H1 (cell line): ENCODE results near the gene PPP2R3C. TPM values are rescaled to one million over a fixed set of nuclear protein-coding genes. Genes with fewer than 3 reads are reported as not detected.

ENCODE experiments used
- CTCF ChIA-PET: fragments of 300-600 bp; sonication (Branson Sonifier 250); formaldehyde crosslinking; loops from one replicate; lab custom pipeline; 2021; ENCODE audit not compliant: partially characterized antibody; lab: Charles Lee
- POLR2A ChIA-PET: fragments of 300-600 bp; sonication (Branson Sonifier 250); formaldehyde crosslinking; loops from one replicate; lab custom pipeline; 2021; ENCODE audit warnings: inconsistent platforms; ENCODE audit not compliant: partially characterized antibody; lab: Charles Lee
- DNase-seq, 2 experiments: peaks; one replicate each; pipeline versions ENCODE4 v3.0.0 to v3.0.0-alpha.2; 2010 to 2022; ENCODE audit warnings: low spot score in 2 of 2, low read depth in 1 of 2, mixed read lengths in 1 of 2
- FAIRE-seq: peaks from 2 replicates; lab custom pipeline; 2011; peaks lifted over from hg19 to GRCh38; lab: Jason Lieb, UNC
- H2AFZ ChIP-seq: 2 replicates; pipeline ENCODE4 v1.8.1; 2012; ENCODE audit warnings: low read length, inconsistent platforms
- H2AK5ac ChIP-seq: 2 replicates; pipeline ENCODE4 v1.6.1; 2013; ENCODE audit warnings: low read depth, low read length
- H2BK120ac ChIP-seq: replicated peaks from 2 replicates; pipeline ENCODE3; 2013; ENCODE audit warnings: low read depth, low read length, inconsistent platforms
- H2BK12ac ChIP-seq: 2 replicates; pipeline ENCODE4 v1.6.1; 2013; ENCODE audit warnings: low read depth, low read length
- H2BK15ac ChIP-seq: 2 replicates; pipeline ENCODE4 v1.6.1; 2013; ENCODE audit warnings: low read length
- H2BK20ac ChIP-seq: 2 replicates; pipeline ENCODE4 v1.6.1; 2013; ENCODE audit warnings: low read length
- H2BK5ac ChIP-seq: 2 replicates; pipeline ENCODE4 v1.6.1; 2013; ENCODE audit warnings: low read depth, low read length
- H3K14ac ChIP-seq: 2 replicates; pipeline ENCODE4 v1.6.1; 2013; ENCODE audit warnings: inconsistent platforms; ENCODE audit not compliant: insufficient read length
- H3K18ac ChIP-seq: 2 replicates; pipeline ENCODE4 v1.6.1; 2013; ENCODE audit warnings: low read length; ENCODE audit errors: extremely low read depth
- H3K23ac ChIP-seq: 2 replicates; pipeline ENCODE4 v1.6.1; 2013; ENCODE audit warnings: inconsistent platforms; ENCODE audit not compliant: insufficient read length
- H3K23me2 ChIP-seq: 2 replicates; pipeline ENCODE4 v1.6.1; 2013; ENCODE audit warnings: low read depth, low read length
- H3K27ac ChIP-seq: 2 replicates; pipeline ENCODE4 v1.6.1; 2011; ENCODE audit warnings: low read depth, low read length, inconsistent platforms
- H3K27me3 ChIP-seq, 4 experiments: replicated peaks in 1 of 4; 1 replicate in 1 of 4; 2 replicates in 3 of 4; pipeline versions ENCODE4 v1.6.1 to v1.8.1; 2011 to 2013; ENCODE audit warnings: low read length in 3 of 4, mild to moderate bottlenecking in 3 of 4, inconsistent platforms in 2 of 4, mixed read lengths in 2 of 4, moderate library complexity in 1 of 4; ENCODE audit not compliant: control insufficient read depth in 3 of 4, insufficient read depth in 3 of 4; ENCODE audit errors: extremely low read depth in 1 of 4
- H3K36me3 ChIP-seq, 4 experiments: 2 replicates each; pipeline versions ENCODE4 v1.6.1 to v1.8.1; 2011 to 2013; ENCODE audit warnings: mild to moderate bottlenecking in 4 of 4, low read length in 3 of 4, moderate library complexity in 2 of 4, control low read depth in 1 of 4, inconsistent platforms in 1 of 4; ENCODE audit not compliant: insufficient read depth in 4 of 4, control insufficient read depth in 2 of 4
- H3K4ac ChIP-seq: replicated peaks from 2 replicates; pipeline ENCODE3; 2013; ENCODE audit warnings: low read length, low read depth, mixed read lengths, inconsistent platforms; ENCODE audit not compliant: insufficient read length
- H3K4me1 ChIP-seq, 4 experiments: replicated peaks in 1 of 4; 1 replicate in 1 of 4; 2 replicates in 3 of 4; pipeline versions ENCODE4 v1.6.1 to v1.8.1; 2011 to 2013; ENCODE audit warnings: low read length in 3 of 4, inconsistent platforms in 2 of 4, mixed read lengths in 1 of 4; ENCODE audit not compliant: insufficient read depth in 4 of 4, control insufficient read depth in 3 of 4
- H3K4me2 ChIP-seq, 2 experiments: 2 replicates each; pipeline versions ENCODE4 v1.6.1 to v1.8.1; 2011 to 2013; ENCODE audit warnings: low read depth in 2 of 2, low read length in 2 of 2, control low read depth in 1 of 2, inconsistent platforms in 1 of 2, mild to moderate bottlenecking in 1 of 2; ENCODE audit not compliant: insufficient read depth in 1 of 2
- H3K4me3 ChIP-seq, 4 experiments: fragments of 200-600, 300-600 bp in 1 of 4; sonication (generic), shearing (Covaris generic), sonication (Bioruptor Twin) in 1 of 4; 2 replicates each; pipeline versions ENCODE4 v1.5.1 to v1.8.1; 2011 to 2016; ENCODE audit warnings: low read length in 4 of 4, low read depth in 3 of 4, control low read depth in 2 of 4, inconsistent platforms in 2 of 4, mild to moderate bottlenecking in 2 of 4, mixed read lengths in 1 of 4, moderate library complexity in 1 of 4; ENCODE audit not compliant: insufficient read depth in 2 of 4; ENCODE audit errors: extremely low read depth in 1 of 4
- H3K56ac ChIP-seq: replicated peaks from 2 replicates; pipeline ENCODE3; 2013; ENCODE audit warnings: low read depth, mild to moderate bottlenecking, mixed read lengths, low read length, inconsistent platforms; ENCODE audit not compliant: insufficient read length
- H3K79me1 ChIP-seq: 2 replicates; pipeline ENCODE4 v1.6.1; 2013; ENCODE audit warnings: low read depth, low read length, control low read depth
- H3K79me2 ChIP-seq, 2 experiments: 2 replicates each; pipeline versions ENCODE4 v1.6.1 to v1.8.1; 2012 to 2013; ENCODE audit warnings: low read length in 2 of 2, mild to moderate bottlenecking in 2 of 2, inconsistent platforms in 1 of 2; ENCODE audit not compliant: insufficient read depth in 2 of 2, control insufficient read depth in 1 of 2
- H3K9ac ChIP-seq, 4 experiments: replicated peaks in 1 of 4; 1 replicate in 1 of 4; 2 replicates in 3 of 4; pipeline versions ENCODE4 v1.6.1 to v1.8.1; 2011 to 2013; ENCODE audit warnings: low read depth in 3 of 4, low read length in 3 of 4, control low read depth in 2 of 4, mild to moderate bottlenecking in 2 of 4, moderate library complexity in 2 of 4, inconsistent platforms in 1 of 4; ENCODE audit errors: extremely low read depth in 1 of 4
- H3K9me3 ChIP-seq, 2 experiments: 2 replicates each; pipeline versions ENCODE4 v1.6.1 to v1.8.1; 2012 to 2013; ENCODE audit warnings: mild to moderate bottlenecking in 2 of 2, moderate library complexity in 2 of 2, control low read depth in 1 of 2, inconsistent platforms in 1 of 2, low read depth in 1 of 2, low read length in 1 of 2, mixed read lengths in 1 of 2; ENCODE audit not compliant: insufficient read depth in 2 of 2
- H4K20me1 ChIP-seq, 2 experiments: replicated peaks in 1 of 2; 2 replicates each; pipeline versions ENCODE3 to v1.8.1; 2011 to 2013; ENCODE audit warnings: inconsistent platforms in 2 of 2, low read length in 2 of 2, mild to moderate bottlenecking in 1 of 2; ENCODE audit not compliant: insufficient read depth in 2 of 2, control insufficient read depth in 1 of 2
- H4K5ac ChIP-seq: 2 replicates; pipeline ENCODE4 v1.6.1; 2013; ENCODE audit warnings: low read length, low read depth, mixed read lengths, inconsistent platforms; ENCODE audit not compliant: insufficient read length
- H4K8ac ChIP-seq: 2 replicates; pipeline ENCODE4 v1.8.0; 2013; ENCODE audit warnings: mild to moderate bottlenecking, moderate library complexity, low read length, inconsistent platforms; ENCODE audit not compliant: insufficient read depth; ENCODE audit errors: extremely low read depth
- H4K91ac ChIP-seq: replicated peaks from 2 replicates; pipeline ENCODE3; 2013; ENCODE audit warnings: low read length, mixed read lengths, inconsistent platforms; ENCODE audit not compliant: insufficient read length
- ASH2L ChIP-seq: fragments of 200-600, 300-600 bp; sonication (generic); IDR thresholded peaks from one replicate; pipeline ENCODE4 v1.7.1; 2017; ENCODE audit warnings: low read length
- ATF3 ChIP-seq: IDR thresholded peaks from 2 replicates; pipeline ENCODE4 v1.6.1; 2011; ENCODE audit warnings: low read depth, mild to moderate bottlenecking, low read length; ENCODE audit not compliant: insufficient read depth
- CHD1 ChIP-seq: IDR thresholded peaks from 2 replicates; pipeline ENCODE4 v1.6.1; 2012; ENCODE audit warnings: low read depth, low read length, improper control_type of control experiment
- EP300 ChIP-seq, 2 experiments: IDR thresholded peaks; 1 replicate in 1 of 2; 2 replicates in 1 of 2; pipeline ENCODE4 v1.6.1; 2011 to 2012; ENCODE audit warnings: low read depth in 2 of 2, low read length in 2 of 2, mild to moderate bottlenecking in 2 of 2, borderline replicate concordance in 1 of 2, inconsistent platforms in 1 of 2, moderate library complexity in 1 of 2
- EZH2 ChIP-seq: fragments of 200-600 bp; sonication (generic); IDR thresholded peaks from 2 replicates; pipeline ENCODE4 v1.7.1; 2012; ENCODE audit warnings: low read depth, mild to moderate bottlenecking, moderate library complexity, low read length, inconsistent platforms; ENCODE audit not compliant: severe bottlenecking
- HDAC6 ChIP-seq: IDR thresholded peaks from one replicate; pipeline ENCODE4 v1.7.1; 2012; ENCODE audit warnings: low read depth, mild to moderate bottlenecking, inconsistent platforms, low read length, moderate library complexity
- JUND ChIP-seq: IDR thresholded peaks from 2 replicates; pipeline ENCODE4 v1.6.1; 2011; ENCODE audit warnings: mild to moderate bottlenecking, improper control_type of control experiment, low read length
- MAFK ChIP-seq: IDR thresholded peaks from 2 replicates; pipeline ENCODE4 v1.6.1; 2012; ENCODE audit warnings: low read depth, mild to moderate bottlenecking, improper control_type of control experiment, low read length
- POLR2A ChIP-seq, 2 experiments: IDR thresholded peaks; 1 replicate in 1 of 2; 2 replicates in 1 of 2; pipeline ENCODE4 v1.6.1; 2011; ENCODE audit warnings: low read depth in 2 of 2, low read length in 2 of 2, mild to moderate bottlenecking in 2 of 2; ENCODE audit errors: control extremely low read depth in 1 of 2
- RBBP5 ChIP-seq: IDR thresholded peaks from 2 replicates; pipeline ENCODE4 v1.7.1; 2012; ENCODE audit warnings: low read depth, mild to moderate bottlenecking, inconsistent platforms, low read length, moderate library complexity, borderline replicate concordance
- RXRA ChIP-seq: IDR thresholded peaks from 2 replicates; pipeline ENCODE4 v1.6.1; 2011; ENCODE audit warnings: low read depth, mild to moderate bottlenecking, low read length, moderate library complexity; ENCODE audit not compliant: insufficient read depth
- SAP30 ChIP-seq: fragments of 300-600 bp; sonication (generic); IDR thresholded peaks from 2 replicates; pipeline ENCODE4 v1.7.1; 2012; ENCODE audit warnings: low read length, moderate library complexity, mild to moderate bottlenecking, inconsistent platforms; ENCODE audit not compliant: insufficient read depth, insufficient replicate concordance
- SP1 ChIP-seq: IDR thresholded peaks from 2 replicates; pipeline ENCODE4 v1.6.1; 2011; ENCODE audit warnings: low read depth, low read length
- TCF12 ChIP-seq: IDR thresholded peaks from 2 replicates; pipeline ENCODE4 v1.6.1; 2011; ENCODE audit warnings: low read depth, mild to moderate bottlenecking, low read length
- ZNF274 ChIP-seq: IDR thresholded peaks from 2 replicates; pipeline ENCODE4 v1.7.0; 2012; ENCODE audit warnings: low read length, borderline replicate concordance; ENCODE audit errors: extremely low read depth
- WGBS, 2 experiments: shearing (Covaris generic) in 1 of 2; methylation state at CpG; one replicate each; pipeline versions ENCODE4 v1.1.6 to v1.1.7; 2013 to 2015; ENCODE audit warnings: low lambda C conversion rate in 2 of 2, mixed read lengths in 2 of 2, inconsistent platforms in 1 of 2, low coverage in 1 of 2, missing lambda C conversion rate in 1 of 2; ENCODE audit not compliant: insufficient replicate concordance in 2 of 2, insufficient coverage in 1 of 2, insufficient read length in 1 of 2; ENCODE audit errors: extremely low coverage in 1 of 2, missing lambda C conversion rate in 1 of 2; 5-methylcytosine and 5-hydroxymethylcytosine counted together
- polyA plus RNA-seq, 7 experiments: library from polyadenylated mRNA; depleted of rRNA in 3 of 7; stranded (reverse) in 5 of 7; unstranded in 2 of 7; fragments of >200 nt in 5 of 7; fragments of 200-250 nt in 2 of 7; gene quantifications; 1 replicate in 5 of 7; 2 replicates in 1 of 7; 4 replicates in 1 of 7; pipeline versions ENCODE4 v1.2.1 to v1.2.3, GENCODE V29; 2011 to 2013; ENCODE audit warnings: missing spikeins in 2 of 7, mixed read lengths in 2 of 7
- total RNA-seq: library from RNA; stranded (reverse); fragmentation: NEBNext Ultra II Directional; extraction: Animal tissue kit (Norgen Biotek cat#: 25700); gene quantifications from 2 replicates; pipeline ENCODE4 v1.2.1, GENCODE V29; 2021

PPP2R3C gene
- total and polyA plus RNA-seq, 2 of the 8 experiments (the other 6 are each of a cell fraction or from before 2014, with no cell fraction given), result 7.1 to 26.7 TPM

GRCh38 chr14:35167496-35167895, 45.7 kb upstream of the PPP2R3C start:
- Histone ChIP-seq H3K79me2 (no peaks in the 10 kb centered on the region), H3K27ac (no peak overlapping the region), H3K18ac (no peak overlapping the region), H3K4me2 (no peak overlapping the region), H3K23me2 (no peaks in the 10 kb centered on the region; the same call in 1 of the 2 replicates), H3K56ac (no peak overlapping the region), H2AFZ (no peak overlapping the region), H2BK5ac (no peak overlapping the region), H4K8ac (no peak overlapping the region), H3K9ac (no peak overlapping the region), H3K79me1 (no peaks in the 10 kb centered on the region), H2AK5ac (no peak overlapping the region), H3K14ac (no peak overlapping the region), H4K5ac (no peak overlapping the region), H2BK20ac (no peak overlapping the region), H3K4ac (no peak overlapping the region), H4K91ac (no peak overlapping the region), H2BK12ac (no peak overlapping the region), H3K27me3 (no peaks in the 10 kb centered on the region), H2BK15ac (no peak overlapping the region), H3K4me3 (no peak overlapping the region), H2BK120ac (no peak overlapping the region), H3K23ac (no peak overlapping the region), H3K36me3 (no peaks in the 10 kb centered on the region), H3K4me1 (no peaks in the 10 kb centered on the region), H3K9me3 (no peaks in the 10 kb centered on the region), H4K20me1 (no peaks in the 10 kb centered on the region)
- 85% methylated on average over 3 of the region's 3 CpGs; no CpG with 5 or more reads in 1 of the 2 experiments for WGBS, 2 experiments
- ChIA-PET POLR2A (no interaction called here), CTCF (interaction anchor here (1.0 kb wide), 1 partner anchor 271 kb away, joined by 3 read pairs; no protein-coding TSS in a partner anchor)
- FAIRE-seq (no peak), DNase-seq (no peak)
- TF ChIP-seq SAP30, result no peak
- TF ChIP-seq SP1, result no peak
- TF ChIP-seq POLR2A (IDR thresholded peaks at IDR 0.05; ENCODE audit: control extremely low read depth in 1 of 2, low read depth in 2 of 2, low read length in 2 of 2), result no peak
- TF ChIP-seq EZH2, result no peak
- TF ChIP-seq CHD1, result no peak
- no peak for TF ChIP-seq TCF12
- no peak for TF ChIP-seq MAFK
- TF ChIP-seq ATF3, result no peak
- no peak for TF ChIP-seq EP300 (IDR thresholded peaks at IDR 0.05; ENCODE audit: borderline replicate concordance in 1 of 2, low read depth in 2 of 2, low read length in 2 of 2)
- TF ChIP-seq HDAC6, result no peak
- TF ChIP-seq ZNF274, result no peak
- no peak for TF ChIP-seq RBBP5
- TF ChIP-seq RXRA, result no peak
- no peak for TF ChIP-seq ASH2L
- no peak for TF ChIP-seq JUND
